ENCODE measurements around the gene PDPK1. TPM values are rescaled to one million over a fixed set of nuclear protein-coding genes. Genes with fewer than 3 reads are reported as not detected.
"Not testable (repeated sequence)": the region's sequence is repeated elsewhere in the genome, so short reads cannot be mapped to it uniquely, and the experiment has no call there.

PDPK1 gene
- total RNA-seq, 3 donors from 2014 or later: 47.1 to 55.3 (median 54.3) TPM

DNA sequence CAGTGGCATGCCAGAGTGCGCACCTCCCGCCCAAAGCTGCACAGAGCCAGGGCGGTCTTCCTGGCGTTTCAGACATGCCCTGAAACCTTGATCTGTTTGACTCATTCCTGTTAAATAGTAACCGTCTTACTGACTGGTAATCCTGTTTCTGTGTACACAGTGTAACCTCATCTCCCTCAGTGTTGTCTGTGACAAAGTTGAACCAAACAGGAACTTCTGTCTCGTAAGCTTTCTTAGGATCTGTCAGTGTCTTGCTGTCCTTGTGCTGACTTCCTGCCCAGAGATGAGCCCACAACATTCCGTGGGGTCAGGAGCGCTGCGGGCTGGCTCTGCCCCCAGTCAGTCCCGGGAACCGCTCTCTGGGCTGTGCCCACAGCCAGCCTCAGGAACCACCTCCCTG, 30.8 kb downstream of the PDPK1 start:
- ATAC-seq; H3K4me1 Mint-ChIP-seq (ENCODE audit: low read depth): not testable (repeated sequence)

DNA sequence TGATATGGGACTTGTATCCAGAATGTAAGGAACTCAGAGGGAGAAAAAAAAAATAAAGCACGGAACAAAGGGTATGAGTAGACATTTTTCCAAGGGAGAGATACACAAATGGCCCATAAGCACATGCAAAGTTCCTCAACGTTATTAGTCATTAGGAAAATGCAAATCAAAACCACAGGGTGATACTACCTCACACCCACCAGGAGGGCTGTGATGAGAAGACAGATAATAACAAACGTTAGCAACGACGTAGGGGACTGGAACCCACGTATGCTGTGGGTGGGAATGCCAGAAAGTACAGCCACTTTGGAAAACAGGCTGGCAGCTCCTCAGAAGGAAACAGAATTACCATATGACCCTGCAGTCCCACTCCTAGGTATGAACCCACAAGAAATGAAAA, 34.9 kb downstream of the PDPK1 start:
- peak; percentile 88 to 91 for ATAC-seq

More for the DNA sequence above, 30.8 kb downstream of the PDPK1 start:
- not testable (repeated sequence) for H3K9me3 Mint-ChIP-seq; H3K4me3 Mint-ChIP-seq; H3K36me3 Mint-ChIP-seq (ENCODE audit: insufficient read depth); H3K27me3 Mint-ChIP-seq (ENCODE audit: low read depth); DNase-seq

DNA sequence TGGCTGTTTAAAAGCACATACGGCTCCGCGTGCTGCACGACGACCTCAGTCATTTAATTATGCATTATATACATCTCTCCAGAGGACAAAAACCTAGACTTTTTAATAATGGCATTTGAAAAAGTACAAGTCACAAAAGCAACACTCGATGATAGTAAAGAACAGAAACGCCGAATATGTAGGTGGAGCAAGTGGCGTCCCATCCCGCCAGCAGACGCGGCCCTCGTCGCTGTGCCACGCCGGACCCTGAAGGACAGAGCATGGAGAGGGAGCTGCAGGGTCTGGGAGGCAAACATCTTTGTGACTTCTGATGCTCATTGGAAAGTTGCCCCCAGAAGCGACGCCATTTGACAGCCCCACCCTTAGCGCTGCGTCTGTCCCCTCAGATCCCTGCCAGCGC, 38.0 kb downstream of the PDPK1 start:
- not testable (repeated sequence) for DNase-seq; H3K4me3 Mint-ChIP-seq; ATAC-seq; H3K36me3 Mint-ChIP-seq (ENCODE audit: insufficient read depth); H3K4me1 Mint-ChIP-seq (ENCODE audit: low read depth); H3K9me3 Mint-ChIP-seq; H3K27me3 Mint-ChIP-seq (ENCODE audit: low read depth)

More for the DNA sequence above, 34.9 kb downstream of the PDPK1 start:
- not testable (repeated sequence) for H3K36me3 Mint-ChIP-seq (ENCODE audit: insufficient read depth); H3K27me3 Mint-ChIP-seq (ENCODE audit: low read depth); H3K9me3 Mint-ChIP-seq; DNase-seq; H3K4me1 Mint-ChIP-seq (ENCODE audit: low read depth); H3K4me3 Mint-ChIP-seq

DNA sequence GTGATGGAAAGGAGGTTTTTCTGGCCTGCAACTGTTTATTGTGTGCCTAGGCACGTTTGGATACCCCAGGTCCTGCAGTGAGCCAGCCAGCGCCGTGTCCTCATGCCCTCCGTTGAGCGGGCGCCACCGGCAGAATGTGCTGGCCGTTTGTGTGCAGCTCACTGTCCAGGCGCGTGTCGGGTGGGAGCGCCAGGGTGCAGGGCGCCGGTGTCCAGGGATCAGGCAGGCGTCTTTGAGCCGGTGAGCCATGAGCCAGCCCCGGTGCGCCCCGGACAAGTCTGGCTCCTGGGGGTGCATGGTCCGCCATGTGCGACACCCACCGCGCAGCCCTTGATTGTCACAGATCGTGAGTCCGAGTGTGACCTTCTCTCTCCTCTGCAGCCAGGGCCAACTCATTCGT, 39.2 kb downstream of the PDPK1 start:
- not testable (repeated sequence) for H3K4me3 Mint-ChIP-seq; H3K9me3 Mint-ChIP-seq; H3K36me3 Mint-ChIP-seq (ENCODE audit: insufficient read depth); H3K27me3 Mint-ChIP-seq (ENCODE audit: low read depth); H3K4me1 Mint-ChIP-seq (ENCODE audit: low read depth); ATAC-seq; DNase-seq

DNA sequence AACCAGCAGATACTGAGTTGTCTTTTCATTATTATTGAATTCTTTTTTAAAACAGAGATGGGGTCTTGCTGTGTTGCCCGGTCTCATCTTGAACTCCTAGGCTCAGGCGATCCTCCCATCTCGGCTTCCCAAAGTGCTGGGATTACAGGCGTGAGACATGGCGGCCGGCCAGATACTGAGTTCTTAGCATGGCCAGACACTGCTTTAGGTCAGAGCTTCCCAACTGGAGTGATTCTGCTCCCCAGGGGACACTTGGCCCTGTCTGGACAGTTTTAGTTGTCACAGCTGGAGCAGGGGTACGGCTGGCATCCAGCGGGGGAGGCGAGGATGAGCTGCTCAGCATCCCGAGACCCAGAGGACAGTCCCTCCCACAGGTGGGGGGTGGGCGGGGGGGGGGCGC, 41.1 kb downstream of the PDPK1 start:
- not testable (repeated sequence) for H3K9me3 Mint-ChIP-seq; H3K4me3 Mint-ChIP-seq; ATAC-seq; H3K36me3 Mint-ChIP-seq (ENCODE audit: insufficient read depth); DNase-seq; H3K4me1 Mint-ChIP-seq (ENCODE audit: low read depth); H3K27me3 Mint-ChIP-seq (ENCODE audit: low read depth)

DNA sequence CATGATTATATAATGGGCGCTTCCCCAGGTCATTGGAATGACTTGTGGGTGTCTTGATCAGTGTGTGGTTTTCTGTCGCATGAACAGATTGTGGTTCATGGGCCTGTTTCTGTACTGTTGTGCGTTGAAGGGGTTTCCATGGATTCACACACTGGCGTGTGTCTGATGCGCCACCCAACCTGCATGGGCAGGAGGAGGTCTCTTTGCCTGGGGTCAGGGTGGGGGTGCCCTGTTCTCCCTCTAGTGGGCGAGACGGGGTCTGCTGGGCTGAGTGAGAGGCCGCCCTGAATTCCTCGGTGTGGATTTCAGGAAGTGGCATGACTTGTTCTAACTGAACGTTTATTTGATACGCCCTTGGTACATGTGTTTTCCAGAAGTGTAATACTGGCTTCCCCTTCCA, 42.3 kb downstream of the PDPK1 start:
- DNase-seq; H3K9me3 Mint-ChIP-seq; H3K4me3 Mint-ChIP-seq; H3K27me3 Mint-ChIP-seq (ENCODE audit: low read depth); H3K36me3 Mint-ChIP-seq (ENCODE audit: insufficient read depth); H3K4me1 Mint-ChIP-seq (ENCODE audit: low read depth): not testable (repeated sequence)
- ATAC-seq: peak; percentile 35 to 51

DNA sequence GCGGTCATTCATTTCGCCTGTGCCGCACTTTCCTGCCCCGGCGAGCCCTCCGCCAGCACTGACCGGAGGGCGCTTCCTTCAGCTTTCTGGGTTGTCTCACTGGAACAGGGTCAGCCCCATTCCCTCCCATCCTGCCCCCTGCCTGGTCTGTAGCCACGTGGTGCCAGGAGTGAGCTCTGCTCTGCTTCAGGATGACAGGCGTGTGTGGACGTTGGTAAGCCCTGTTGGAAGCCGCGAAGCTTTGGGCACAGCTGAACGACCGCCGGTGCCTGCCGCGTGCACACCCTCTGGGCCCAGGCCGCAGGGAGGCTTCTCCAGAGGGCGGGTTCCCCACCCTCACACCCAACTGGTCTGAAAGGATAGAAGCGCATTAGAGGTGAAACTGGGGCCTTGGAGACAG, 43.0 kb downstream of the PDPK1 start:
- H3K36me3 Mint-ChIP-seq (ENCODE audit: insufficient read depth); H3K9me3 Mint-ChIP-seq; ATAC-seq; H3K4me1 Mint-ChIP-seq (ENCODE audit: low read depth); H3K27me3 Mint-ChIP-seq (ENCODE audit: low read depth); DNase-seq; H3K4me3 Mint-ChIP-seq: not testable (repeated sequence)

DNA sequence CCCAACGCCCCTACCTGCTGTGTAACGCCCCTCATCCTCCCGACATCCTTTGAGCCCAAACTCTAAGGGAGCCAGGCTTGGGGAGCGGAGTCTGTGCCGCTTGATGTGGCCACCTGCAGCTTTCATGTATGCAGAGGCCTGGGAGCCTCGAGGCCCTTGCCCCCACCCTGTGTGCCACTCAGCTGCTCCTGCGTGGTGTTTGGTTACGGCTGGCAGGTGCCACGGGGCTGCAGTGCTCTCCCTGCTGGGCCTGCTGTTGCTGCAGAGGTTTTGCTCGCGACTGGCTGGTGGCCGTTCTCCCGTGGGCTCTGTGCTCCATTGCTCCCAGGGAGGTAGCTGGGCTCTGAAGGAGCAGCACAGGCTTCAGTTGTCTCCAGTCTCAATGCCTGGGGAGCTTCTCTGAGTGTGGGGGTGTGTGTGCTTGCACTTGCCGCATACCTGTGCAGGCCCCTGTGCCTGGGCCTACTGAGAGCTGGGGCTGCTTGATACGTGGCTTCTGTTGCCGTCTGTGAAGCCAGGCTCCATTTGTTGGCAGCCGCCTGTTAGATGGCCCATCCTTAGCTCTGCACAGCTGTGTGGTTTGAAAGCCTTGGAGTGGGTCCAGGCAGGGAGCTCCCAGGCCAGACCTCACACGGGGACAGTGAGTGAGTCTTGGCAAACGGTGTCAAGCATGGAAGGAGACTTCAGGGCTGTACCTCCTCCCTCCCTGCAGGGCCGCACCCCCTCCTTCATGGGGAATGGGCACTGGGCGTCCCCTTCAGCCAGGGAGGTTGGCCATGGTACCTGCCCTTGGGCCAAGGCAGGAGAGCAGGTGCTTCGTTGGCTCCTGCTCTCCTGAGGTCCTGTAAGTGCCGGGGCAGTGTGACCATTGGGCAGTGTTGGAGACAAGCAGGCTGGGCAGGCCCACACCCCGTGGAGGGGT, 47.2 kb downstream of the PDPK1 start:
- Mint-ChIP-seq H3K9me3 (no peaks in the 10 kb centered on the region), H3K27me3 (ENCODE audit: low read depth) (no peaks in the 10 kb centered on the region), H3K4me3 (no peak overlapping the region), H3K36me3 (ENCODE audit: insufficient read depth) (peaks cover 15% of the 10 kb centered on the region), H3K4me1 (ENCODE audit: low read depth) (no peaks in the 10 kb centered on the region)
- ATAC-seq: no peak
- DNase-seq: no peak

DNA sequence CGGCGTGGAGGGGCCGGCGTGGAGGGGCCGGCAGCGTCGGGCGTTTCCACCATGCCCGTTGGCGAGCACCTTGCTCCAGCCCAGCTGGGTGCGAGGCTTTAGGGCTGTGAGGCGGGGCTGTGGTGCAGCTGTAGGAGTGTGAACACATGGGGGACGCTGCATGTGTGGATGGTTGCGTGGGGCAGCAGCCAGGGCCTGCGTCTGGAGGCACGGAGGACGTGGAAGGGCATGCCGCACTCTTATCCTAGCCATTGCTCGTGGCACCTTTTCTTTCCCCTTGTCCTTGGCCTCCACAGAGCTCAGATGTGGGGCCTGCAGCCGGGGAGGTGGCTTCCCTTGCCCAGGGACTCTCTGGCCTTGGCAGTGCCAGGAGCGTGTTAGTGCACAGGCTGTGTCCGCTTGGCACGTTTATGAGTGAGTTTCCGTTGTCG, 47.8 kb downstream of the PDPK1 start:
- Mint-ChIP-seq H3K4me3 (no peak overlapping the region), H3K27me3 (ENCODE audit: low read depth) (no peaks in the 10 kb centered on the region), H3K36me3 (ENCODE audit: insufficient read depth) (peaks cover 20% of the 10 kb centered on the region), H3K9me3 (no peaks in the 10 kb centered on the region), H3K4me1 (ENCODE audit: low read depth) (peaks cover 4% of the 10 kb centered on the region)
- DNase-seq (no peak), ATAC-seq (no peak)

DNA sequence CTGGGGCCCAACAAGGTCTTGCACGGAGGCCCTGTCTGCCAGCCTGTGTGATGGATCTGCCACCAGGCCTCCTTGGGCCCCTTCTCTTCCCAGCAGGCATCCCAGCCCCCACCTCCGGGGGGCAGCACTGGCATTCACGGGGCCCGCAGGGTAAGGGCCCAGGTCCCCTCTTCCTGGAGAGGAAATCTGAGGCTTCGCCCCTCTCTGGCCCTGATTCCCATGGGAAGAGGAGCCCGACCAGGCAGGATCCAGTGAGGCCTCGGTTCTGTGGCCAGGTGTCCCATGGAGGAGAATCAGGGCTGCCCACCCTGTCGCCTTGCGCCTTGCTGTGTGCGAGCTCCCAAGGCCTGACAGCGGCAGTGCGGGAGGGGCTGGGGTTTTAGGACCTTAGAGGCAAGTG, 48.4 kb downstream of the PDPK1 start:
- no peak for ATAC-seq

DNA sequence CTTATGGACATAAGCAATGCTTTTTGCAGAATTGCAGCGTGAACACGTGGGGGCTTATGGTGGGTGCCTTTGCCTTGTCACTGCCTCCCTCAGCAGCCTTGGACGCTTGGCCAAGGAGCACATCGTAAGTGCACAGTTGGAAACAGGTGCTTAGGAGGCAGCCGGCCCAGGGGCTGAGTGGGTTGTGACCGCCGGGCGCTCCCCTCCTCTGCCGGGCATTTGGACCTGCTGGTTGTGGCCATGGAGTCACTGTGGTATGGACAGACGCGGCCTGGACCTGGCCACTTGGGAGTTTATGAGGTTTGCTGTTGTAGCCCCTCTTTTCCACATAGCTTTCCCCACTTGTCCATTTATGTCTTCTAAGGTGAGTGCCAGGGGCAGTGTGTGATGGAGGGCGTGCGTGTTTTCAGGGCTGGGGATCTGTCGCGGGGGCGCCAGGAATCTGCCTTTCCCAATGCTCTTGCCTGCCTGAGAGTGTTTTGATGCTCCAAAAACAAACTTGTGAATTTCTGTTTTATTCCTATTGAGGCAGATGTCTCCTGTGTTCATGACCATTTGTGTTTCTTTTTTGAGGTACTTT, 49.2 kb downstream of the PDPK1 start:
- ATAC-seq (no peak), DNase-seq (no peak)
- Mint-ChIP-seq H3K9me3 (no peaks in the 10 kb centered on the region), H3K4me3 (no peak overlapping the region), H3K4me1 (ENCODE audit: low read depth) (peaks cover 6% of the 10 kb centered on the region), H3K27me3 (ENCODE audit: low read depth) (no peaks in the 10 kb centered on the region), H3K36me3 (ENCODE audit: insufficient read depth) (peaks cover 21% of the 10 kb centered on the region)

More for the DNA sequence above, 48.4 kb downstream of the PDPK1 start:
- H3K4me1 Mint-ChIP-seq (ENCODE audit: low read depth): peaks cover 4% of the 10 kb centered on the region
- no peaks in the 10 kb centered on the region for H3K9me3 Mint-ChIP-seq
- H3K4me3 Mint-ChIP-seq: no peak overlapping the region
- H3K36me3 Mint-ChIP-seq (ENCODE audit: insufficient read depth): peaks cover 20% of the 10 kb centered on the region
- no peak for DNase-seq
- no peaks in the 10 kb centered on the region for H3K27me3 Mint-ChIP-seq (ENCODE audit: low read depth)

DNA sequence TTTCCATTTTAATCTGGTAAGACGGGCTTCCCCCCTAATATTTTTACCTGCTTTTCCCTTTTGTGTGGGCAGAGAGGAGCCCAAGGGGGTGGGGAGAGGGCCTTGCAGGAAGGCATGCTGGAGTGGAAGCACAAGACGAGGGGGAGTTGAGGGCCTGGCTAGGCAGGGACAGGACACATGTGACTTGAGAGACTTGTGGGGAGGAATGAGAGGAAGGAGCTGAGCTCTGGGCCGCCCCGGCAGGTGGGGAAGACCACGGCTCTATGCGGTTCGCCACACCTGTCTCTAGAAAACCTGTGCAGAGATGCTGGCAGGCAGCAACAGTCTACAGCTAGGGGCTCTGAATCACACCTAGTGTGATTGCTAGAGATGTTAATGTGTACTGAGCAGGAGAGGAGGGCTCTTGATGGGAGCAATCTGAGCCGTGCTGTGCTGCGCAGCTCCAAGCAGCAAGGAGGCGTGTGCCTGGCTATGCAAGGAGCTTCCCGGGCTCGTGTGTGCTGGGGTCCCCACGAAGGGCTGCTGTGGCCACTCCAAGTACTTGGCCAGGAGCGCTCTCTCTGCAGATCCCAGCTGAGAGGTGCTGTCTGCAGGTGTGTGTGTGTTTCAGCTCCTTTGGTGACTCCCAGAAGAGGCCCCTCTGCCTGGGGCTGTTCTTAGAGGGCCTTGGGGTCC, 50.2 kb downstream of the PDPK1 start:
- DNase-seq (no peak), ATAC-seq (no peak)
- Mint-ChIP-seq H3K4me1 (ENCODE audit: low read depth) (peaks cover 13% of the 10 kb centered on the region), H3K36me3 (ENCODE audit: insufficient read depth) (peaks cover 22% of the 10 kb centered on the region), H3K4me3 (no peak overlapping the region), H3K9me3 (no peaks in the 10 kb centered on the region), H3K27me3 (ENCODE audit: low read depth) (no peaks in the 10 kb centered on the region)

DNA sequence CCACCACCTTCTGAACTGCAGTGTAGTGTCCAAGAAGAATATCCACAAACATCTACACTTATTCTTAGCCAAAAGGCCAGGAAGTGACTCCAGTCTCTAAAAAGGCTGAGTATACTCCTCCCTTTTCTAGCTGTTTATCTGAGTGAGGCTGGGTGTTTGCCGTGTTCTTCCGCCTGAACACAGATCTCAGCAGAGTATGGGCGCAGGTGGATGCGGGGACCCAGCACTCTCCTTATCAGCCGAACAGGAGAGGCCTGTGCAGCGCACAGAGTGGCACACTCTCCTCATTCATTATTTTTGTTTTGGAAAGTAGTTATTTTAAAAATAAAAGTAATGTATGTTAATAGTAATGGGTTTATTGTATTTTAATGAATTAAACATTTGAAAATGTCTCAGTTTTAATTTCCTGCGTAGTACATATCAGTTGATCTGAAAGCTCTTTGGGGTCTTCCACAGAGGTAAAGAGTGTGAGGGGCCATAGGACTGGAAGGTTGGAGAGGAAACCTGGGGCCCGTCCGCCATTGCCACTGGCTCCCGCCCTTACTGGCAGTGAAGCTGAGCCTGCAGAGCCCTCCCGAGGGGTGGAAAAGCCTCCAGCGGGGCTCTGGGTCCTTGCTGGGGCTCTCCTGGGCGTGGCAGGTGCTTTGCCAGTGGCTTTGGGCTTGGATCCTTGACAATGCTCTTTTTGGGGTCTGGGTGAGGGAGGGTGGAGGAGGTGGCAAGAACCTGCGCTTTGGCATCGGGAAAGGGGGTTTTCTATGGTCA, 53.8 kb downstream of the PDPK1 start:
- peaks cover 23% of the 10 kb centered on the region for H3K4me1 Mint-ChIP-seq (ENCODE audit: low read depth)
- H3K27me3 Mint-ChIP-seq (ENCODE audit: low read depth): no peaks in the 10 kb centered on the region
- H3K36me3 Mint-ChIP-seq (ENCODE audit: insufficient read depth): peaks cover 20% of the 10 kb centered on the region
- ATAC-seq (no peak), DNase-seq (no peak)
- H3K9me3 Mint-ChIP-seq: no peaks in the 10 kb centered on the region
- H3K4me3 Mint-ChIP-seq: no peak overlapping the region

DNA sequence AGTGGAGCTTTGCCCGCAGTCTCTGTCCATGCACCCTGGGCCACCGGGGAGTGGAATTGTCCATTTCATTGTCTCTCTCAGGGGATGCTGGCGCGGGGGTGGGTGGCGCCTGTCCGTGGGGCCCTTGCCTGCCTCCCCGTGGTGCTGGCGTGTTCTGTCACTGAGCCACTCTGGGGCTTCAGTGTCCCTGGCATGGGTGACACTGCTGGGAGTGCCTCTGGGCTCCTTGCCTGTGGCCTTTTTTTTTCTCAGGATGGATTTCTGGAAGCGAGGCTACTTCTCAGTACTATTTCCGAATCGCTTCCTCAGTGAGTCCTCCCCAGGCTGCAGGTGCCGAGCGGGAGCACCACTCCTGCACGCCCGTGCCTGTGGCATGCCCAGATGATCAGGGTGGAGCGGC, 55.0 kb downstream of the PDPK1 start:
- no peaks in the 10 kb centered on the region for H3K9me3 Mint-ChIP-seq
- DNase-seq: no peak
- ATAC-seq: no peak

More for the DNA sequence above, 55.0 kb downstream of the PDPK1 start:
- no peak overlapping the region for H3K4me3 Mint-ChIP-seq
- H3K27me3 Mint-ChIP-seq (ENCODE audit: low read depth): no peaks in the 10 kb centered on the region
- H3K4me1 Mint-ChIP-seq (ENCODE audit: low read depth): peaks cover 23% of the 10 kb centered on the region
- peaks cover 10% of the 10 kb centered on the region for H3K36me3 Mint-ChIP-seq (ENCODE audit: insufficient read depth)

Measured in activated T-cell treated with anti-CD3 and anti-CD28 coated beads, Interleukin-2, amount 50 U/mL, for 4 hours (primary cell).